HG02678 (cell line): Measurements from ENCODE around the gene RNF141.

Source experiments
- ATAC-seq: cut with Tn5 transposase; IDR thresholded peaks from one replicate; pipeline ENCODE4 v1.9.1; 2021; ENCODE audit warnings: mild to moderate bottlenecking, moderate library complexity; ENCODE audit not compliant: unreplicated experiment

The RNF141 gene

GRCh38 chr11:10484461-10485180, 56.4 kb downstream of the RNF141 start:
- ATAC-seq: no peak

GRCh38 chr11:10483584-10483983, 57.4 kb downstream of the RNF141 start:
- no peak for ATAC-seq

DNA sequence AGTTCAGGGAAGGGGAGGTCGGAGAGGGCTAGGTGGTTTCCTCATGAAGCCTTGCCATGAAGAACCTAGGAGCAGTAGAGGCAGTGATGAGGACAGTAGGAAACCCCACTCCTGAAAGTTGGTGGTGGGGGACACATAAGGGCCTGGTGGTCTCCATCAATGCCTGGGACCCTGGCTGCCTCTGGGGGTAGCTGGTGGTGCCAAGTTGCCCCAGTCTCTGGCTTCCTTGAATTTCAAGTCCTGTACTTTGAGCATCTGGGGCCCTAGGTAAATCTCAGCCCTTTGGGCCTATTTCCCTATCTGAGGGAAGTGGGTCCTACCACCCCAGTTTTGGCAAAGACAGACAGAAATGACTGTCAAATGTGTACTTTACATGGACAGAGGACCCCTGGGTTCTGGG, 57.8 kb downstream of the RNF141 start:
- ATAC-seq: no peak

DNA sequence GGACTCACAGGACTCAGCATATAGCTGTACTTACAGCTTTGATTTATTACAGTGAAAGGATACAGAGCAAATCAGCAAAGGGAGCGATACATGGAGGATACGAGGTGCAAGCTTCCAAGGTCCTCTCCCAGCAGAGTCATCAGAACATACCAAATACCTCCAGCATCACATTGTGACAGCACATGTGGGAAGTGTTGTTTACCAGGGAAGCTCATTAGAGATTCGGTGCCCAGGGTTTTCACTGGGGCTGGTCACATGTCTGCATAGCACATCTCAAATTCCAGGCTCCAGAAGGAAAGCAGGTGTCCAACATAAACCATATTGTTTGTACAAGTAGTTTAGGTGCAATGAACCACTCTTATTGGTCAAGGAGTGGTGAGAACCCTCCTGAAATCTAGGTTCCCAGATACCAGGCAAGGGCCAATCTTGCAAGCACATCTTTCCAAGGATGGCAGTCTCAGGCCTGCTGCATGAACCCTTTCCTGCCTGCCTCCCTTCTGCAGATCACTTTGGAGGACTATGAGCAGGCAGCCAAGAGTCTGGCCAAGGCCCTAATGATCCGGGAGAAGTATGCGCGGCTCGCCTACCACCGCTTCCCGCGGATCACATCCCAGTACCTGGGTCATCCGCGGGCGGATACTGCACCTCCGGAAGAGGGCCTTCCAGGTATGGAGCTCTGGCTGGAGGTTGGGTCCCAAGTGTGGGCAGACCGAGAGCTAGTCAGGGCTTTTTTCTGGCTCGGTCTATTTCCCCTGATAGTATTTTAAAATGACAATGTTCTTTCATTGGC, 59.2 kb downstream of the RNF141 start:
- ATAC-seq: no peak

DNA sequence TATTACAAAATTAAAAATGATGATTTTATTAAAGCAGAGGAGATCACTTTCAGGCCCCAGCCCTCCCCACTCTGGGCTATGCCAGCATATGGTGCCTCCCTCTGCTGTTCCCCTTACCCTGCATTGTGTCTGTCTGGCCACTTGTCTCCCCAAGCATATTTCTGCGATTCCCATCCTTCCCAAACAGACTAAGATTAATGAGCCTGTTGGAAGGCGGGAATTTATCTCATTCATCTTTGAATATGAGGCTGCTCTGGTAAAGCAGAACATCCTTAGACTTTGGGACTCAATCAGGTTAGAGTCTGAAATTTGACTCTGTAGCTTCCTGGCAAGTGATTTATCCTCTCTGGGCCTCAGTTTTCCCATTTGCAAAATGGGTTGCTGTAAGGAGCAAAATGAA, 60.2 kb downstream of the RNF141 start:
- ATAC-seq: no peak

GRCh38 chr11:10480026-10480425, 61.0 kb downstream of the RNF141 start:
- ATAC-seq: no peak

DNA sequence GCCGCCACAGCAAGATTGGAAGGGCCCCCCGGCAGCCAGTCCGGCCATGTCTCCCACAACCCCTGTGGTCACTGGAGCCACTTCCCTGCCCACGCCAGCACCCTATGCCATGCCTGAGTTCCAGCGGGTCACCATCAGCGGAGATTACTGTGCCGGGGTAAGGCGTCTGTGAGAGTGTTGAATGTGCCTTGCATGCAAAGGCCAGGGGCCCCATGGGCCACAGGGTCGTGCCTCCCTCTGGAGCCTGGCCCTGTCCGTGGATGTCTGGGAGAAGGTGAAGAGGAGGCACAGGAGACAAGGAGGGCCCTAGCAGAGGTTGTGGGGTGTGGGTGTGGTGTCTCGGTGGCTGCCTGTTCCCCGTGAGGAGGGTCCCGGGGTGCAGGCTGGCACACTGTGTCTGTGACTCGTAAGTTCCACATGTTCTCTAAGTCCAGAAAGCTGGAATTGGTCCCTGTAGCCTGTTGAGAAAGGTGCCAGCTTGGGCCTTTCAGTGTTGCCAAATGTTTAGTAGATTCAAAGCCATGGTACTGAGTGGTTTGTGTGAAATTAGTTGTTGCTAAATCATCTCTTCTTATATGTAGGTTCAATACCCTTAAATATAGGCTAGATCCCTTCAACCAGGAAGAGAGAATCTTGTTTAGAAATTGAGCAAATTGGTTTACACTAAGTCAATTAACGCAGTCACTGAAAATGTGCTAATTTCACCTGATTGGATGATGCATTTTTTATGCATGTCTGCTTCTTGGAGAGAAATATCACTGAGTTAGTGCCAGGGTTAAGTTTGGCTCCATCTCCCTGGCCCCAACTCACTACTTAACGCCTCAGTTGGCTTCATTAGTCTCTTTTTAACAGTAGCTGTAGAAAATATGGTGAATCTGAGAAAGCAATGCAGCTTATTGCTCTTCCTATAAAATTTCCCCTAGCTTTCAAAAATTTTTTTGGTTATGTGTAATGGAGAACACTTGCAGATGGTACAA, 62.1 kb downstream of the RNF141 start:
- no peak for ATAC-seq

DNA sequence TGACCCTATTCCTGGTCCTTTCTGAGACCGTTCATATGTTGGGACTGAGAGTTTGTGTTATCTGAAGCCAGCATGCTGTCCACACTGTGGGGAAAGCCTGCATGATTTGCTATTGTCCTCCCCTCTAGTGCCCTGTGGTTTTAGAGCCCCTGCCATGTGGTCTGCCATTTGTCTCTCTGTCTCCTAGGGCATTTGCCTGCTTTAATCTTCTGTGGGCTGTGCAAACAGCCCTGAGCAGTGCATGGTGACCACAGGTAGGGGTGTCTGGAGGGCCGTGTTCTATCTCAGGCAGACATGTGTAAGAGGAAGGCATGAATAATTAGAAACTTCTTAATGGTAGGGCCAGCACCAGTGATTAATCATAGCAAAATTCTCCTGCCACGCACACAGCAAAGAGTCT, 62.9 kb downstream of the RNF141 start:
- no peak for ATAC-seq

DNA sequence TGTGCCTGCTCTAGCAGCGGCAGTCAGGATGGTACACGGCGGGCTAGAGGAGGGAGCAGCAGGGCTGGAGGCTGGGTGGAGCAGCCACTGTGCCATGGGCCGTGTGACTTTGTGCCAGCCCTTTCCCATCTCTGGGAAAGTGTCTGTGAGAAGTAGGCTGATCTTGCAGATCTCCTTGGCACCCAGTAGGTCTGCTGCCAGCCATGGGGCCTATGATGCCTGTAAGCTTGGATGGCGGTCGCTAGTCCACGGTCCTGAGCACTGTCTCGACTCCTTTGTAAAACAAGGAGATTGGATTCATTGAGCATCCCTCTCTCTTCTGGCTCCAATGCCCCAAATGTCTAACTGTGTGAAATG, 63.3 kb downstream of the RNF141 start:
- ATAC-seq: no peak

DNA sequence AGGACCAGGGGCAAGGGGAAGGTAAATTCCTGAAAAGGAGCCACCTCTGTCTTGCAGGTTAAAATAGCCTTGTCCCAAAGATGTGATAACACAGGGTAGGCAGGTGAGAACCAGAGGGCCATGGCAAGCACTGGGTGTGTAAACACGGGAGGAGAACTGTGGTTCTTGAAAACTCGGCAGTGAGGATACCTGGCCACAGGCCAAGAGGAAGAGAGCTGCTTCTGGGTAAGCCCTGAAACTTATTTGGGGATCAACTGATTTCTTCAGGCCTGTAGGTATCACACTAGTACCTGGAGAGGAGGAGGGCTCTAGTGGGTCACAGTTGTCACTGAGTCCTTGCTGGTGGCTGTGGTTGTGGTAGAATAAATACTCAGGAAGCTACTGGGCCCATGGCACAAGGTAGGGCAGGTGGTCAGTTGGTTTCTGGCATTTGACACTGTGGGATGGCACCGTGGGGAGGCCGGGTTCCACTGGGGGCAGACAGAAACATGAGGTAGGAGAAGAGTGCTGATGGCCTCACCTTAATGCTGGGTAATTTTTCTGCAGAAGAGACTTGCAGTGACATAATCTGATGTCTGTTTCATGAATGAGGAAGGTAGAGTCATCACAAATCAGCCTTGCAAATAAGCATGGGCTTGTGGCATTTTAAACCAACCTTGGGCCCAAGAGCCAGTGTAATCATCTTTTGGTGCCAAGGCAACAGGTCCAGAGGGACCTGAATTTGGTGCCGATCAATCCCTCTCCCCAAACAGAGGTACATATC, 63.9 kb downstream of the RNF141 start:
- ATAC-seq: no peak

GRCh38 chr11:10476342-10476741, 64.6 kb downstream of the RNF141 start:
- no peak for ATAC-seq

DNA sequence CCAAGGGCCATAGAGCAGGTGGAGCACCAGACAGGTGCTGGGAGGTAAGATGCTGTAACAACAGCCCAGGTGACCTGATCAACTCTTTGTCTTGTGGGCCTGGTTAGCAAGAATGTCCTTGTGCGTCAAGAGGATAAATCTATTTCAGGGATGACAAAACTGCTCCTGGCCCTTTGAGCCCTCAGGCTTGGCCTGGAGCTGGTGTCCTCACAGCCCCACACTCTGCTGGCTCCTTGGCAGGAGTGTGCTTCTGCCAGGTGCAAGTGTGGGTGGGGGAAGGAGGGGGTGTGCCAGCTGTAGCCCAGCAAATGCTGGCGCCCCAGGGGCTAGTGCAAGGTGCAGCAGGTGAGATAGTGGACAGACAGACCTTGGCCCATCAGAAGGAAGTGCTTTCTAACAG, 66.4 kb downstream of the RNF141 start:
- ATAC-seq: no peak

GRCh38 chr11:10473371-10473770, 67.6 kb downstream of the RNF141 start:
- no peak for ATAC-seq

DNA sequence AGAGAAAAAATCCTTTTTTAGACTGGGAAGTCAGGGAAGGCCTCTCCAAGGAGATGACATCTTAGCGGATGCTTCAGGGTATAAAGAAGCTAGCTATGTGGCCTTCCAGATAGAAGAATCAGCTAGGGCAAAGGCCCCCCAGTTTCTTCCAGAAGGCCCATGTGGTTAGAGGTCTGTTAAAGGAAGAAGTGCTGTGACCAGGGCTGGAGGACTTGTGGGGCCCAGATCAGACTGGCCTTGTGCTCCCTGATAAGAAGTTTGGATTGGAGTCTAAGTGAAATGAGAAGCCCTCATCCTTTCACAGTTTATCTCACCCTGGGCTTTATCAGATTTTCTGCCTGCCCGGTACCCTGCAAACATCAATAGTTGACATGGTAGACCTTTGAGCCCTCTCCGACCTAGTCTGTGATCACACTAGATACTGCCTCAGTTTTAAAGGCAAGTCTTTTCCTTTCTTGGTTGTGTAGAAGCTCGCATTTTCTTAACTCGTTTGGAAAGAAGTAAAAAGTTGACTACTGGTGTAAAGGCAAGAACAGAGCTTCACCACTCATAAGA, 78.2 kb downstream of the RNF141 start:
- ATAC-seq: no peak
